K562 (cell line): Measurements from ENCODE around the gene ZNF467. TPM values are rescaled to one million over a fixed set of nuclear protein-coding genes. Genes with fewer than 3 reads are reported as not detected.

Source experiments
- ATAC-seq: fragments of 200-7000 bp; cut with Tn5 transposase; 3 replicates; pipeline ENCODE4 v1.9.1; 2020; ENCODE audit warnings: moderate library complexity
- BruUV-seq: library from RNA; stranded (reverse); fragments of 400-500 nt; replicated peaks from 2 replicates; lab custom pipeline; 2021; lab: Mats Ljungman, UMichigan
- CTCF ChIA-PET: fragments of 300-600 bp; formaldehyde crosslinking; extraction: SDS; loops from one replicate; lab custom pipeline; 2021; ENCODE audit warnings: low intra/inter-chr PET ratio; lab: Yijun Ruan, JAX
- POLR2A ChIA-PET: fragments of 300-600, 350-650 bp; sonication (Branson Sonifier 250); formaldehyde crosslinking; extraction: SDS; loops from one replicate; lab custom pipeline; 2021; ENCODE audit warnings: antibody characterized with exemption, inconsistent platforms; lab: Yijun Ruan, JAX
- DNase-seq, 4 experiments: peaks; one replicate each; pipeline versions ENCODE4 v3.0.0 to v3.0.0-alpha.2; 2011 to 2018; ENCODE audit warnings: low spot score in 3 of 4, mixed read lengths in 3 of 4; ENCODE audit errors: extremely low read depth in 1 of 4
- FAIRE-seq: peaks from 2 replicates; lab custom pipeline; 2011; peaks lifted over from hg19 to GRCh38; lab: Jason Lieb, UNC
- H2AFZ ChIP-seq: 2 replicates; pipeline ENCODE4 v1.6.0; 2011; ENCODE audit warnings: low read depth, low read length, control low read depth, inconsistent platforms
- H3K27ac ChIP-seq: fragments of 200-600 bp; 3 replicates; pipeline ENCODE4 v1.8.0; 2011; ENCODE audit warnings: low read depth, mild to moderate bottlenecking, control low read depth, inconsistent platforms, low read length, moderate library complexity, mixed read lengths; ENCODE audit errors: extremely low read depth
- H3K27me3 ChIP-seq, 2 experiments: fragments of 300-600 bp in 1 of 2; 2 replicates in 1 of 2; 3 replicates in 1 of 2; pipeline versions ENCODE4 v1.6.0 to v1.8.0; 2011; ENCODE audit warnings: inconsistent platforms in 2 of 2, low read length in 2 of 2, mild to moderate bottlenecking in 1 of 2, mixed read lengths in 1 of 2, moderate library complexity in 1 of 2; ENCODE audit not compliant: control insufficient read depth in 2 of 2, insufficient read depth in 2 of 2
- H3K36me3 ChIP-seq: fragments of 300-600 bp; 3 replicates; pipeline ENCODE4 v1.8.0; 2011; ENCODE audit warnings: mild to moderate bottlenecking, low read length, inconsistent platforms; ENCODE audit not compliant: control insufficient read depth, insufficient read depth
- H3K4me1 ChIP-seq, 2 experiments: fragments of 200-600 bp in 1 of 2; replicated peaks in 1 of 2; 2 replicates in 1 of 2; 3 replicates in 1 of 2; pipeline versions ENCODE4 v1.5.1 to v1.8.0; 2011; ENCODE audit warnings: inconsistent platforms in 2 of 2, low read length in 2 of 2, mild to moderate bottlenecking in 1 of 2, mixed read lengths in 1 of 2, moderate library complexity in 1 of 2; ENCODE audit not compliant: control insufficient read depth in 2 of 2, insufficient read depth in 2 of 2
- H3K4me2 ChIP-seq: 2 replicates; pipeline ENCODE4 v1.6.1; 2011; ENCODE audit warnings: low read length, control low read depth, inconsistent platforms, mixed read lengths; ENCODE audit not compliant: insufficient read depth
- H3K4me3 ChIP-seq: fragments of 200-600 bp; sonication (generic), shearing (Covaris generic); 2 replicates; pipeline ENCODE4 v1.5.1; 2016; ENCODE audit warnings: control low read depth, inconsistent platforms
- H3K79me2 ChIP-seq: fragments of 200-600 bp; 3 replicates; pipeline ENCODE4 v1.8.0; 2011; ENCODE audit warnings: low read length, inconsistent platforms; ENCODE audit not compliant: control insufficient read depth, insufficient read depth
- H3K9ac ChIP-seq, 2 experiments: 2 replicates each; pipeline versions ENCODE4 v1.6.0 to v1.6.1; 2011; ENCODE audit warnings: low read depth in 2 of 2, low read length in 2 of 2, control low read depth in 1 of 2, inconsistent platforms in 1 of 2, mild to moderate bottlenecking in 1 of 2, mixed read lengths in 1 of 2; ENCODE audit not compliant: insufficient read depth in 1 of 2
- H3K9me1 ChIP-seq: one replicate; pipeline ENCODE4 v1.6.0; 2011; ENCODE audit warnings: inconsistent platforms, mild to moderate bottlenecking, low read length, moderate library complexity; ENCODE audit not compliant: control insufficient read depth, insufficient read depth
- H3K9me3 ChIP-seq: replicated peaks from 2 replicates; pipeline ENCODE4 v1.5.1; 2011; ENCODE audit warnings: low read depth, low read length, inconsistent platforms; ENCODE audit not compliant: control insufficient read depth, insufficient read depth
- H4K20me1 ChIP-seq: replicated peaks from 2 replicates; pipeline ENCODE4 v1.6.1; 2011; ENCODE audit warnings: low read length, inconsistent platforms, mixed read lengths; ENCODE audit not compliant: control insufficient read depth, insufficient read depth
- DACH1 ChIP-seq: fragments of 450-650 bp; IDR thresholded peaks from 2 replicates; pipeline ENCODE4 v1.6.1; 2018; ENCODE audit not compliant: partially characterized antibody
- ELK3 ChIP-seq: fragments of 450-650 bp; formaldehyde crosslinking; IDR thresholded peaks from 2 replicates; pipeline ENCODE4 v1.4.0; 2020; ENCODE audit warnings: mild to moderate bottlenecking
- GABPB1 ChIP-seq: sonication (generic); formaldehyde crosslinking; IDR thresholded peaks from 2 replicates; pipeline ENCODE4 v1.8.0; 2022; ENCODE audit warnings: mild to moderate bottlenecking, missing genetic modification reagents
- NFYB ChIP-seq: IDR thresholded peaks from 2 replicates; pipeline ENCODE4 v1.6.1; 2011; ENCODE audit warnings: mild to moderate bottlenecking, moderate library complexity; ENCODE audit not compliant: insufficient read length; ENCODE audit errors: extremely low read depth
- PHB2 ChIP-seq: fragments of 450-650 bp; IDR thresholded peaks from 2 replicates; pipeline ENCODE4 v1.6.1; 2017; ENCODE audit warnings: low read depth
- PHF20 ChIP-seq: fragments of 450-650 bp; IDR thresholded peaks from 2 replicates; pipeline ENCODE4 v1.6.1; 2018; ENCODE audit not compliant: partially characterized antibody
- SOX6 ChIP-seq: fragments of 450-650 bp; IDR thresholded peaks from 2 replicates; pipeline ENCODE4 v1.6.1; 2014; ENCODE audit warnings: mild to moderate bottlenecking
- TEAD1 ChIP-seq, 2 experiments: fragments of 450-650 bp in 1 of 2; sonication (generic) in 1 of 2; formaldehyde crosslinking; IDR thresholded peaks; 2 replicates each; pipeline versions ENCODE4 v1.4.0 to v1.8.0; 2020 to 2022; ENCODE audit warnings: mild to moderate bottlenecking in 2 of 2, missing genetic modification reagents in 1 of 2
- ZBTB1 ChIP-seq: sonication (generic); formaldehyde crosslinking; IDR thresholded peaks from 2 replicates; pipeline ENCODE4 v1.8.1; 2023; ENCODE audit warnings: missing genetic modification reagents, low read depth, mild to moderate bottlenecking, borderline replicate concordance
- ZFP30 ChIP-seq: fragments of 250-450 bp; sonication (Bioruptor Pico); IDR thresholded peaks from 2 replicates; pipeline ENCODE4 v1.8.0; 2022; ENCODE audit warnings: moderate library complexity, mild to moderate bottlenecking, inconsistent platforms, borderline replicate concordance
- ZNF3 ChIP-seq: fragments of 250-450 bp; sonication (Bioruptor Pico); IDR thresholded peaks from 2 replicates; pipeline ENCODE4 v1.5.0; 2021; ENCODE audit warnings: mild to moderate bottlenecking, moderate library complexity
- WGBS: fragments of 100-300 bp; shearing (Covaris generic); methylation state at CpG from one replicate; pipeline ENCODE4 v1.1.6; 2016; ENCODE audit warnings: low coverage, mixed read lengths; ENCODE audit not compliant: insufficient coverage; ENCODE audit errors: missing lambda C conversion rate; 5-methylcytosine and 5-hydroxymethylcytosine counted together
- in situ Hi-C: fragments of 300-500 bp; cut with MboI; formaldehyde crosslinking; loops from 4 replicates; pipeline ENCODE4 v1.15.0; 2018; ENCODE audit warnings: inconsistent platforms, mixed read lengths
- intact Hi-C: fragments of 100-400 bp; cut with micrococcal nuclease; formaldehyde crosslinking; loops from 2 replicates; pipeline ENCODE4 v1.14.2; 2022
- polyA plus RNA-seq, 8 experiments: library from polyadenylated mRNA; depleted of rRNA in 4 of 8; stranded (reverse) in 5 of 8; unstranded in 3 of 8; fragments of >200 nt; fragmentation: Nextera tagmentation in 2 of 8; fragmentation: Illumina TruSeq in 1 of 8; extraction: Ambion mirVana in 2 of 8; extraction: Trizol in 1 of 8; gene quantifications; 2 replicates each; pipeline versions ENCODE4 v1.2.1 to v1.2.3, GENCODE V29; 2011 to 2014; ENCODE audit warnings: inconsistent platforms in 1 of 8, missing spikeins in 1 of 8
- total RNA-seq, 7 experiments: library from RNA; depleted of rRNA in 6 of 7; stranded (reverse); fragments of >200 nt in 6 of 7; fragmentation: Illumina TruSeq in 2 of 7; extraction: Trizol in 2 of 7; gene quantifications; 2 replicates each; pipeline versions ENCODE4 v1.2.1 to v1.2.3, GENCODE V29; 2011 to 2021; ENCODE audit warnings: low replicate concordance in 1 of 7
- TF ChIP-seq, protein P1 (sequence below), 2 experiments: fragments of 200-800 bp in 1 of 2; sonication (Bioruptor generic) in 1 of 2; sonication (generic) in 1 of 2; formaldehyde crosslinking in 1 of 2; IDR thresholded peaks in 1 of 2; conservative IDR thresholded peaks in 1 of 2; 2 replicates each; pipeline versions ENCODE4 v1.5.0 to v1.6.1; 2016 to 2020; ENCODE audit warnings: missing compliant biosample characterization in 1 of 2, missing genetic modification characterization in 1 of 2, missing genetic modification reagents in 1 of 2
- TF ChIP-seq, protein P2 (sequence below): fragments of 450-650 bp; formaldehyde crosslinking; IDR thresholded peaks from 2 replicates; pipeline ENCODE4 v1.4.0; 2020; ENCODE audit warnings: mild to moderate bottlenecking, mixed read lengths

The ZNF467 gene
- total and polyA plus RNA-seq, 9 of the 15 experiments (the other 6 are each of a cell fraction or from before 2014, with no cell fraction given): 0.32 to 14.2 (median 1.7) TPM

DNA sequence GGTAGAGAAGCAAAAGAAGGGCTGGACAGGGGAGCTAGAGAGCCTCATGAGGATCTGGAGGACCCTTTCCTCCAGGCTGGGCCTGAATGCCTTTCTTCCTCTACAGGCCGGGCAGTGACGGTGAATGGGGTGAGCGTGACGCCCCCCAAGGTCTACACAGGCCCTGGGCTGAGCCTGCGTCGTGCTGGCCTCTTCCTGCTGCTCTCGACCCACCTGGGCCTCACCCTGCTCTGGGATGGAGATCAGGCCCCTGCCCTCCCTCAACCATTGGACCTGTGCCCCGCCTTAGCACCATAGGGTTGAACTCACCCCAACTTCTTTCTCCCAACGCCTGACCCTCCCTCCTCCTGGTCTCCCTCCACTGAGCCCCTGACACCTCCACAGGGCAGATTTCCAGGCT, 12.6 kb upstream of the ZNF467 start:
- intact Hi-C loops (loop anchor here (2.0 kb wide), 1 partner anchor 13 kb away; the partner anchor contains the start of gene ZNF467), in situ Hi-C loops (no loop called here)
- BruUV-seq: no TSS peak

More for the DNA sequence above, 12.6 kb upstream of the ZNF467 start:
- WGBS: 56% methylated on average over 9 of the region's 9 CpGs
- Histone ChIP-seq H2AFZ (no peak overlapping the region), H3K4me3 (no peak overlapping the region), H3K4me2 (no peak overlapping the region), H3K9me3 (no peaks in the 10 kb centered on the region), H3K4me1 (peaks cover 4 to 78% of the 10 kb centered on the region in 2 experiments; a peak in 4 of 5 replicates), H3K27me3 (peaks cover 0 to 31% of the 10 kb centered on the region in 2 experiments; a peak in 3 of 5 replicates), H3K9ac (no peak overlapping the region), H3K27ac (no peak overlapping the region), H3K9me1 (no peaks in the 10 kb centered on the region), H4K20me1 (peaks cover 13% of the 10 kb centered on the region; the same call in 1 of the 2 replicates), H3K36me3 (no peaks in the 10 kb centered on the region), H3K79me2 (no peaks in the 10 kb centered on the region)
- ChIA-PET POLR2A (interaction anchor here (1.2 to 1.7 kb wide), 2 partner anchors 9 to 10 kb away, joined by 3 to 5 read pairs; no protein-coding TSS in a partner anchor), CTCF (interaction anchor here (2.2 kb wide), 1 partner anchor 124 kb away, joined by 11 read pairs; no protein-coding TSS in a partner anchor)
- ATAC-seq (no peak), FAIRE-seq (no peak), DNase-seq (no peak)
- TF ChIP-seq PHF20: no peak
- no peak for TF ChIP-seq ZBTB1 (CRISPR knock-in tag)
- TF ChIP-seq, protein P1, sequence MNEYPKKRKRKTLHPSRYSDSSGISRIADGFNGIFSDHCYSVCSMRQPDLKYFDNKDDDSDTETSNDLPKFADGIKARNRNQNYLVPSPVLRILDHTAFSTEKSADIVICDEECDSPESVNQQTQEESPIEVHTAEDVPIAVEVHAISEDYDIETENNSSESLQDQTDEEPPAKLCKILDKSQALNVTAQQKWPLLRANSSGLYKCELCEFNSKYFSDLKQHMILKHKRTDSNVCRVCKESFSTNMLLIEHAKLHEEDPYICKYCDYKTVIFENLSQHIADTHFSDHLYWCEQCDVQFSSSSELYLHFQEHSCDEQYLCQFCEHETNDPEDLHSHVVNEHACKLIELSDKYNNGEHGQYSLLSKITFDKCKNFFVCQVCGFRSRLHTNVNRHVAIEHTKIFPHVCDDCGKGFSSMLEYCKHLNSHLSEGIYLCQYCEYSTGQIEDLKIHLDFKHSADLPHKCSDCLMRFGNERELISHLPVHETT (CRISPR knock-in tag; conservative IDR thresholded peaks at IDR 0.05 in 1 of 2, IDR thresholded peaks at IDR 0.05 in 1 of 2): no peak
- TF ChIP-seq SOX6: no peak
- TF ChIP-seq ZFP30: no peak
- no peak for TF ChIP-seq TEAD1 (CRISPR knock-in tag; IDR thresholded peaks at IDR 0.05)
- TF ChIP-seq DACH1: no peak
- no peak for TF ChIP-seq ZNF3
- no peak for TF ChIP-seq GABPB1 (CRISPR knock-in tag)
- TF ChIP-seq, protein P2, sequence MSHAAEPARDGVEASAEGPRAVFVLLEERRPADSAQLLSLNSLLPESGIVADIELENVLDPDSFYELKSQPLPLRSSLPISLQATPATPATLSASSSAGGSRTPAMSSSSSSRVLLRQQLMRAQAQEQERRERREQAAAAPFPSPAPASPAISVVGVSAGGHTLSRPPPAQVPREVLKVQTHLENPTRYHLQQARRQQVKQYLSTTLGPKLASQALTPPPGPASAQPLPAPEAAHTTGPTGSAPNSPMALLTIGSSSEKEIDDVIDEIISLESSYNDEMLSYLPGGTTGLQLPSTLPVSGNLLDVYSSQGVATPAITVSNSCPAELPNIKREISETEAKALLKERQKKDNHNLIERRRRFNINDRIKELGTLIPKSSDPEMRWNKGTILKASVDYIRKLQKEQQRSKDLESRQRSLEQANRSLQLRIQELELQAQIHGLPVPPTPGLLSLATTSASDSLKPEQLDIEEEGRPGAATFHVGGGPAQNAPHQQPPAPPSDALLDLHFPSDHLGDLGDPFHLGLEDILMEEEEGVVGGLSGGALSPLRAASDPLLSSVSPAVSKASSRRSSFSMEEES: no peak
- TF ChIP-seq PHB2: no peak
- TF ChIP-seq ELK3: no peak
- TF ChIP-seq NFYB: no peak
